GM18526 (cell line): Measurements from ENCODE around the gene SPRYD3.

ENCODE experiments used
- POLR2A ChIP-seq: IDR thresholded peaks from 3 replicates; pipeline ENCODE4 v1.6.1; 2011; ENCODE audit not compliant: insufficient read length; ENCODE audit errors: extremely low read depth

The SPRYD3 gene

GRCh38 chr12:53105712-53106439 is 26.7 kb upstream of the SPRYD3 start:
- TF ChIP-seq POLR2A = no peak

- TF ChIP-seq POLR2A = no peak
Observed at GRCh38 chr12:53105256-53105655, 26.1 kb upstream of the SPRYD3 start.

GRCh38 chr12:53103860-53104305 is 24.7 kb upstream of the SPRYD3 start:
- TF ChIP-seq POLR2A = no peak

- TF ChIP-seq POLR2A = no peak
Observed at GRCh38 chr12:53102883-53103807, 24.0 kb upstream of the SPRYD3 start, which contains the start of gene SOAT2. Gene SOAT2, plus strand, starts transcription at chr12:53103486. Its CDS starts 92 bp downstream, at chr12:53103578.

GRCh38 chr12:53101931-53102781 is 23.0 kb upstream of the SPRYD3 start:
- no peak for TF ChIP-seq POLR2A

- TF ChIP-seq POLR2A = no peak
Observed at GRCh38 chr12:53101266-53101665, 22.1 kb upstream of the SPRYD3 start.

- no peak for TF ChIP-seq POLR2A
Observed at GRCh38 chr12:53100466-53101151, 21.4 kb upstream of the SPRYD3 start.

GRCh38 chr12:53099071-53099882 is 20.1 kb upstream of the SPRYD3 start:
- TF ChIP-seq POLR2A = no peak

- TF ChIP-seq POLR2A = no peak
Observed at GRCh38 chr12:53098354-53098981, 19.3 kb upstream of the SPRYD3 start.

- peak; percentile 47 for TF ChIP-seq POLR2A
Observed at GRCh38 chr12:53097564-53098353, 18.6 kb upstream of the SPRYD3 start, which contains the start of gene IGFBP6. Gene IGFBP6, plus strand, starts transcription at chr12:53097667. Its CDS starts 51 bp downstream, at chr12:53097718.

- TF ChIP-seq POLR2A = no peak
Observed at GRCh38 chr12:53097207-53097563, 18.0 kb upstream of the SPRYD3 start.

- TF ChIP-seq POLR2A = no peak
Observed at GRCh38 chr12:53096759-53097158, 17.6 kb upstream of the SPRYD3 start.
